NCI-H524 (cell line): ENCODE measurements around the gene WWTR1.

Experiments
- DNase-seq, 2 experiments: peaks; one replicate each; lab custom pipeline; 2025; lab: John Stamatoyannopoulos, UW

The WWTR1 gene

GRCh38 chr3:149655826-149656574 is 1.8 kb downstream of the WWTR1 start:
- DNase-seq = no peak

GRCh38 chr3:149654188-149654601 is 3.6 kb downstream of the WWTR1 start:
- no peak for DNase-seq

- no peak for DNase-seq
Observed at GRCh38 chr3:149653564-149653963, 4.3 kb downstream of the WWTR1 start.

GRCh38 chr3:149653136-149653535 is 4.7 kb downstream of the WWTR1 start:
- no peak for DNase-seq

GRCh38 chr3:149650828-149651227 is 7.0 kb downstream of the WWTR1 start:
- DNase-seq = no peak

GRCh38 chr3:149648525-149648924 is 9.3 kb downstream of the WWTR1 start:
- no peak for DNase-seq

- no peak for DNase-seq
Observed at GRCh38 chr3:149647812-149648211, 10.0 kb downstream of the WWTR1 start.

- no peak for DNase-seq
Observed at GRCh38 chr3:149647285-149647684, 10.5 kb downstream of the WWTR1 start.

GRCh38 chr3:149646181-149646766 is 11.6 kb downstream of the WWTR1 start:
- DNase-seq = peak in 1 of 2 experiments; percentile 11

GRCh38 chr3:149643963-149644362 is 13.9 kb downstream of the WWTR1 start:
- DNase-seq = no peak

GRCh38 chr3:149643482-149643798 is 14.4 kb downstream of the WWTR1 start:
- DNase-seq = no peak

GRCh38 chr3:149640976-149641728 is 16.7 kb downstream of the WWTR1 start:
- no peak for DNase-seq

GRCh38 chr3:149639093-149639486 is 18.7 kb downstream of the WWTR1 start:
- DNase-seq = no peak

- no peak for DNase-seq
Observed at GRCh38 chr3:149638228-149639092, 19.4 kb downstream of the WWTR1 start.

GRCh38 chr3:149635396-149635795 is 22.4 kb downstream of the WWTR1 start:
- no peak for DNase-seq

GRCh38 chr3:149634573-149634972 is 23.3 kb downstream of the WWTR1 start:
- no peak for DNase-seq

GRCh38 chr3:149634072-149634471 is 23.8 kb downstream of the WWTR1 start:
- no peak for DNase-seq

- no peak for DNase-seq
Observed at GRCh38 chr3:149632225-149632624, 25.6 kb downstream of the WWTR1 start.

- no peak for DNase-seq
Observed at GRCh38 chr3:149630806-149631205, 27.0 kb downstream of the WWTR1 start.

GRCh38 chr3:149628957-149629670 is 28.7 kb downstream of the WWTR1 start:
- DNase-seq = no peak

GRCh38 chr3:149626671-149627070 is 31.2 kb downstream of the WWTR1 start:
- DNase-seq = no peak

- no peak for DNase-seq
Observed at GRCh38 chr3:149625795-149626194, 32.0 kb downstream of the WWTR1 start.
